PFSK-1 (cell line): ENCODE data around the gene MEGF9.

ENCODE experiments used
- FOXP2 ChIP-seq: optimal IDR thresholded peaks from 2 replicates; pipeline ENCODE3; 2011; ENCODE audit warnings: borderline replicate concordance, control low read depth, inconsistent platforms; ENCODE audit not compliant: insufficient read depth; ENCODE audit errors: extremely low read length, extremely low read depth
- POLR2AphosphoS5 ChIP-seq: IDR thresholded peaks from 2 replicates; pipeline ENCODE4 v1.6.1; 2012; ENCODE audit warnings: low read depth, mild to moderate bottlenecking, control low read depth, low read length, moderate library complexity
- REST ChIP-seq, 2 experiments: IDR thresholded peaks; 2 replicates each; pipeline versions ENCODE4 v1.6.1 to v1.8.0; 2011 to 2012; ENCODE audit warnings: low read depth in 2 of 2, low read length in 2 of 2, control low read depth in 1 of 2, inconsistent platforms in 1 of 2, mild to moderate bottlenecking in 1 of 2, moderate library complexity in 1 of 2; ENCODE audit not compliant: insufficient read depth in 1 of 2
- SIN3A ChIP-seq: IDR thresholded peaks from 2 replicates; pipeline ENCODE4 v1.6.1; 2012; ENCODE audit warnings: mild to moderate bottlenecking, low read length, moderate library complexity, borderline replicate concordance; ENCODE audit not compliant: insufficient read depth
- TAF1 ChIP-seq: IDR thresholded peaks from 2 replicates; pipeline ENCODE4 v1.6.1; 2012; ENCODE audit warnings: low read length, control low read depth, borderline replicate concordance; ENCODE audit not compliant: insufficient read depth

The MEGF9 gene

GRCh38 chr9:120627073-120627472 is 87.2 kb downstream of the MEGF9 start:
- TF ChIP-seq POLR2AphosphoS5: no peak
- no peak for TF ChIP-seq FOXP2
- no peak for TF ChIP-seq TAF1

- no peak for TF ChIP-seq SIN3A
- no peak for TF ChIP-seq FOXP2
- TF ChIP-seq TAF1: no peak
- TF ChIP-seq REST (IDR thresholded peaks at IDR 0.05; ENCODE audit: insufficient read depth in 1 of 2, low read depth in 2 of 2, low read length in 2 of 2): no peak
- TF ChIP-seq POLR2AphosphoS5: no peak
Measured at GRCh38 chr9:120626512-120626911, 87.8 kb downstream of the MEGF9 start.

- TF ChIP-seq TAF1: no peak
- no peak for TF ChIP-seq FOXP2
- no peak for TF ChIP-seq POLR2AphosphoS5
- no peak for TF ChIP-seq REST (IDR thresholded peaks at IDR 0.05; ENCODE audit: insufficient read depth in 1 of 2, low read depth in 2 of 2, low read length in 2 of 2)
- no peak for TF ChIP-seq SIN3A
Measured at GRCh38 chr9:120625222-120625621, 89.0 kb downstream of the MEGF9 start.

- no peak for TF ChIP-seq REST (IDR thresholded peaks at IDR 0.05; ENCODE audit: insufficient read depth in 1 of 2, low read depth in 2 of 2, low read length in 2 of 2)
- no peak for TF ChIP-seq SIN3A
- TF ChIP-seq FOXP2: no peak
- TF ChIP-seq TAF1: no peak
- no peak for TF ChIP-seq POLR2AphosphoS5
Measured at GRCh38 chr9:120622790-120623189, 91.5 kb downstream of the MEGF9 start.

GRCh38 chr9:120621941-120622340 is 92.3 kb downstream of the MEGF9 start:
- TF ChIP-seq SIN3A (no peak), FOXP2 (no peak)

- TF ChIP-seq FOXP2: no peak
- no peak for TF ChIP-seq POLR2AphosphoS5
- no peak for TF ChIP-seq TAF1
- TF ChIP-seq SIN3A: no peak
- TF ChIP-seq REST (IDR thresholded peaks at IDR 0.05; ENCODE audit: insufficient read depth in 1 of 2, low read depth in 2 of 2, low read length in 2 of 2): no peak
Measured at GRCh38 chr9:120619751-120620655, 94.3 kb downstream of the MEGF9 start.
